Measurements from ENCODE around the gene MAST4.

Gene MAST4

DNA sequence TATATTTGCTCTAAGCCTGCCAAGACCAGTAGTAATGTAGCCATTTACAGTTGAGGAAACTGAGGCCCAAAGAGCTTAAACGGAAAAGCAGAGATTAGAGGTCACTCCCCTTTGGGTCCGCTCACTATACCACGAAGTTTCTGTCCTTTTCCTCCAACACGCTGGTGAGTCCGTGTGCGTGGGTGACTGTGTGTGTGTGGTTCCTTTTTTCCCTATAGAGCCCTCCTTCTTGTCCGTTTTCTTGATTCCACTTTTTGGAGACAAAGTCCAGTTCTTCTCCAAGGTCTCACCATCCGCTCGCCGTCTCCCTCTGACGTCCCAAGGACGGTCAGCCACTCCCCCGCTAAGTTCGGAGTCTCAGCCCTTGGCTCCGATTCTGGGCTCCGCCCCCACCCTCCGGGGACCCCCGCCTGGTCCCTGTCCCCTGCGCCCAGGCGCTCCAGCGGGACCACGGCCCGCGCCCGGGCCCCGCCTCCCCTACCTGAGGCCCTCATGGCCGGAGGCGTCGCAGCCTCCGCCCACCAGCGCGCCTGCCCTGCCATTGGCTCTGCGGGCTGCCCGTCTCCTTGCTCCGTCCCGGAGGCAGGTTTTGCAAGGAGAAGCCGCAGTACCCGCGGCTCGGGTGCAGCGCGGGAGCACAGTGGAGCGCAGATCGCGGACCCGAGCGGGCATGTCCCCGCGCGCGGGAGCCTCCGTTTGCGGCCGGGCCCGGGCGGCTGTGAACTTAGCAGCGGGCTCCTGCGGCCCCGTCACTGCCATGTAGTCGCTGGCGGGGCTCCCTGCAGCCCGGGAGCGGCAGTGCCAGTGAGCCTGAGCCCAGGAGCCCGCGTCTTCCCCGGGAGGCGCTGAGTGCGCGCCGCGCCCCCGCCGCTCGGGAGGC, at the start of gene MAST4:
Gene MAST4 (plus strand): TSS at position 638 of the 880 bp plus-strand sequence. CDS start 263 bp downstream, outside the sequence.
- DNase-seq (ENCODE audit: low read depth in 2 of 2), result no peak

DNA sequence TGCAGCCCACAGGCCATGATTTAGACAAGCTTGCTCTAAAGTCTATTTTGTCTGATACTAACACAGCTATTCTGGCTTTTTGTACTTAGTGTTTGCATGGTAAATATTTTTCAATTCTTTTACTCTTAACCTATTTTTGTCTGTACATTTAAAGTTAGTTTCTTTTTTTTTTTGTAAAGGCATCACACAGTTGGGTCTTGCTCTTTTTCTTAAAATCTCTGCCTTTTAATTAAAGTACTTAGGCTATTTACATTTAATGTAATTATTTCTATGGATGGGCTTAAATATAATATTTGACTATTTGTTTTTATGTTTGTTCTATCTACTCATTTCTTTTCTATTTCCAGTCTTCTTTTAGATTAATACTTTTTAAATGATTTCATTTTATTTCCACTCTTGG, 49.7 kb upstream of the MAST4 start:
- DNase-seq (ENCODE audit: low read depth in 2 of 2), result no peak

DNA sequence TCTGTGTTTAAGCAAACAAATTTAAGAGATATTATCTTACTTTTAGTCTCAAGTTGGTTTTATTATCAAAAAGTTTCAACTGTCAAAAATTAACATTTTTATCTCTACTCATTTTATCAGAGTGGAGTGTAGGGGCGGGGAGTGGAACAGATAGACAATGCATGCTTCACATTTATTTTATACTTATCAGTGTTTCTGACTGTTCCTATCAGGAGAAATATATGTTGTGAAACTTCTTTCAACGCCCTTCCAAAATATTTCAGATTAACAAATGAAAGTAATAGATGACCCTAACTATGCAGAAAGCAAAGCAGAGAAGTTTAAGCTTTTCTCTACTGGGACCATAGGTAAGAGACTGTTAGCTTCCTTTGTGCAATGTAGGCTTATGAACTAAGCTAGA, 44.9 kb upstream of the MAST4 start:
- DNase-seq (ENCODE audit: low read depth in 2 of 2), result no peak

DNA sequence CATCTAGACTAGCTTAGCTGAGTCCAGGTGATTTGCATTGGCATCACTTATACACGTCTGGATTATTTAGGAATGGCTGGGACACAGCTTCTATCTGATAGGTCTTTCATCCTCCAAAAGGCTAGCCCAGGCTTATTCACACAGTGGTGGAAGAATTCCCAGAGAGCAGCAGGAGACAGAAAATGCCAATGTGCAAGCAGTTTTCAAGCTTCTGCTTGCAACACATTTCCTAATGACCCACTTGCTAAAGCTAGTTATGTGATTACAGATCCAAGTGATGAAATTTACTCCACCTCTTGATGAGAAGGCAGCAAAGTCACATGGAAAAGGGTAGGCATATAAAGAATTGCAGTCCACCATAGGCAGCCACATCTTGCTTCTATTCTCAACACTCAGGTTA, 44.2 kb upstream of the MAST4 start:
- DNase-seq (ENCODE audit: low read depth in 2 of 2), result no peak

DNA sequence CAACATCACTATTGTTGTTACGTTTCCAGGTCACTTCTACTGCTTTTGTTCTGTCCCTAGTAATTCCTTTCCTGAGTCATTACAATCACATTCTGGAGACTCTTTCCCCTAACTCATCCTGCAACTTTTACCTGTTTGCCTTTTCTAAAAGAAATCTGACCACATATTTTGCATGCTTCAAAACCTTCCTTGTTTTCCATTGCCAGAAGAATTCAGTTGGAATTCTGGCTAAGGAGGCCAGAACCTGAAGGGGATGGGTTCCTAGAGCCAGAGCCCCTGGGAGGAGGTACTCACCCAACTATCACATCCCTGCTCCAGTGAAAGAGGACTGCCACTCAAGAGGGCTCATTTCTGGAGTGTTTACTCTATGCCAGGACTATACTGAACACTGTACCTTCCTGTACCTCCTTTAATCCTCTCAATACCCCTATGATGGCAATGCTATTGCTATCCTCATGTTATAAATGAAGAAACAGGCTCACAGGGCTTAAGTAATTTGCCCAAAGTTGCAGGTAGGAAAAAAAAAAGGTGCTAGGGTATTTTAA, 42.8 kb upstream of the MAST4 start:
- DNase-seq (ENCODE audit: low read depth in 2 of 2), result no peak

DNA sequence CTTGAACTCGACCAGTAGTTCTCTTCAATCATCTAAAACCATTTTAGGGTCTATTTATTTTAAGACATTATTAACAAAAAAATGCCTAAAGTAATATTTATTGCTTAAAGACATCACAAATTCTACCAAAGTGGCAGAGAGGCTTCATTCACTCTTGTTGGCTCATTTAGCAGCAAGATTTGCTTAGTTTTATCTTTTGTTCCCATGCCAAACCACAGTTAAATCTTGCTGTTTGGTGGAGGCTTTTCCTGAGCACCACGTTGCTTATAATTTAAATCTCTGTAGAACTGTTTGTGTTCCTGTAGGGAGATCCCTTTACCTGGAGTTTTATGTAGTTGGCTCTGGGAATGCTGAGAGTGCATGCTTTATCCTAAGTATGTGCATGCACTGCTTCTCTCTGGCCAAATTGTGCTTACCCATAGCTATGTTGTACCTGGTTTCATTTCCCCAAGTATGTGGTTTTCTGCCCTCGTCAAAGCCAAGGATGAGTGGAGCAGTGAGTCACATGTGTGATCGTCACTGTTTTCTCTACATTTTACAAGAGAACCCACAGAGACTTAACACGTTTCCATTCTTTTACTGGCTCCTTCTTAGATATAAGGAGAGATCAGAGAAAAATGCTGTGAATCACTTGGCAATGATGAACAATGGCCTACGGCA, 42.1 kb upstream of the MAST4 start:
- DNase-seq (ENCODE audit: low read depth in 2 of 2), result no peak

DNA sequence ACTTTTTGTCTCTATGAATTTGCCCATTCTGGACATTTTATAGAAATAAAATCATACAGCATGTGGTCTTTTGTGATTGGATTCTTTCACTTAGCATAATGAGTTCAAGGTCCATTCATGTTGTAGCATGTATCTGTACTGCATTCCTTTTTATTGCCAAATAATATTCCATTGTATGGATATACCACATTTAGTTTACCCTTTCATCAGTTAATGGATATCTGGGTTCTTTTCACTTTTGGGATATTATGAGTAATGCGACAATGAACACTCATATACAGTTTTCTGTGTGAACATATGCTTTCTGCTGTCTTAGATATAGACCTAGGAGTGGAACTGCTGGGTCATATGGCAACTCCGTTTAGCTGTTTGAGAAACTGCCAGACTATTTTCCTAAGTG, 41.3 kb upstream of the MAST4 start:
- DNase-seq (ENCODE audit: low read depth in 2 of 2), result no peak

DNA sequence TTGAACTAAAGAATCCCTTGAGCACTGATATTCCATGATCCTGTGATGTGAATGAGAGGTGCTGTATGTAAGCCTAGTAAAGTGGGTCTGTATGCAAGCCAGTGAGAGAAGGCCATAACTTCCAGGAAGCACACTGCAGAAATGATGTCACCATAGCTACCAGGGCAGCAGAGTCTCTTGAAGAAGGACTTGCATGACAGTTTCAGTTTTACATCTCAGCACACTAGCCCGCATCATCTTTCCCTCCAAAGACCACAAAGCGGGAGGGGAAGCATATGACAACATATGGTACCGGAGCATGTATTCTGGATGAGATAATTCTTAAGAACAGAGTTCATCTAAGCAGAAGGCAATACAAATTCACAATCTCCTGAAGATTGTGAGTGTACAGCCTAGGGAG, 37.6 kb upstream of the MAST4 start:
- DNase-seq (ENCODE audit: low read depth in 2 of 2), result no peak

DNA sequence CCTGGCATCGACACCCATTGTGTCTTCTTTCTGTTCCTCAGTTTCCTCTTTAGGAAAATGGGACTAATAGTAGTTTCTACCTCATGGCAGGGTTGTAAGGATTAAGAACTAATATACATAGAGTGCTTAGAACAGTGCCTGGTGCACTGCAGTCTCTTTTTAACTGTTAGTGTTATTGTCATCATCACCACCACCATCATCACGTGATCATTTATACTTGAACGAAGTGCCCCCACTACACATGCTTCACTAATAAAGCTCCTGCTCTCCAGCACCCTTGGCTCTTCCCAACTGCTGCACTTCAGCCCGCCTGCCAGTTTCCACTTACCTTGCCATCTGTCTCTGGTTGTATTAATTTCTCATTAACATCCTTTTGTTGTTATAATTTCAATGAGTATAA, 35.8 kb upstream of the MAST4 start:
- DNase-seq (ENCODE audit: low read depth in 2 of 2), result no peak

DNA sequence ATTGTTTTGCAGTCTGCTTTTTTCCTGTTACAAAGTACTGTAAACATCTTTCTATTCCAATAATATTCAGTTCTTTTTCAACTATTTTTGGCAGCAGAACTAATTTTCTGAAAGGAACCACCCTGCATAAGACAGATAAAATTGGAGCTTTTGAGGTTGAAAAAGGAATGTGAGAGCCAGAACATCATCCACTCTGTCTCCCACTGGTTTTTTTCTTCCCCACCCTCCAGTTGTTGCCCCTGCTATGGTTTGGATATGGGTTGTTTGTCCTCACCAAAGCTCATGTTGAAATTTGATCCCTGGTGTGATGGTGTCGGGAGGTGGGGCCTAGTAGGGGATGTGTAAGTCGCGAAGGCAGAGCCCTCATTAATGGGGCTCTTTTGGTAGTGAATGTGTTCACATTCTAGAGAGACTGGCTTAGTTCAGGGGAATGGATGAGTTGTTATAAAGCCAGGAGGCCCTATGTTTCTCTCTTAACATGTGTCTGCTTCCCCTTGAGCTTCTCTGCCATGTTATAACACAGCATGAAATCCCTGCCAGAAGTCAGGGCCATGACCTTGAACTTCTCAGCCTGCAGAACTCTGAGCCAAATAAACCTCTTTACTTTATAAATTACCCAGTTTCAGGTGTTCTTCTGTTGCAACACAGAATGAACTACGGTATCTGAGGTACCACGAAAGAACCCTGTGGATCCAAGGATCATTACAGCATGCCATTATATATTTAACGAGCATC, 34.8 kb upstream of the MAST4 start:
- DNase-seq (ENCODE audit: low read depth in 2 of 2), result no peak

DNA sequence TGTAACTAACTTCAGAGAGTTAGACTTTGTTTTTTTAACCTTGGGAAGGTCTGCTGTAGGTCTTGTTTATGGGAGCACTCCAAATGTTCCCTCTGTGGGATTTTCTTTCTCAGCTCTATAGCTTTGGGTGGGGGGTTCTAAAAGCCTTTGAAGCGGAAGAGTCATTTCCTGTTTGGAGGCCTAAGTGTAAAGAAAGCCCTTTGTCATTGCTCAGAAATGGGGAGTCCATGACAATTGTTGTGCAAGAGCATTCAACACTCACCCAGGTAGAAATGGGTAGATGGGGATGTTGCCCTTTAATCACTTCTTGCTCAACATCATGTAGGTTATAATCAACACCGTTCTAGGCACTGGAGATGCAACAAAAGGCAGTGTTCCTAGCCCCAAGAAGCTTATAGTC, 30.3 kb upstream of the MAST4 start:
- DNase-seq (ENCODE audit: low read depth in 2 of 2), result no peak

DNA sequence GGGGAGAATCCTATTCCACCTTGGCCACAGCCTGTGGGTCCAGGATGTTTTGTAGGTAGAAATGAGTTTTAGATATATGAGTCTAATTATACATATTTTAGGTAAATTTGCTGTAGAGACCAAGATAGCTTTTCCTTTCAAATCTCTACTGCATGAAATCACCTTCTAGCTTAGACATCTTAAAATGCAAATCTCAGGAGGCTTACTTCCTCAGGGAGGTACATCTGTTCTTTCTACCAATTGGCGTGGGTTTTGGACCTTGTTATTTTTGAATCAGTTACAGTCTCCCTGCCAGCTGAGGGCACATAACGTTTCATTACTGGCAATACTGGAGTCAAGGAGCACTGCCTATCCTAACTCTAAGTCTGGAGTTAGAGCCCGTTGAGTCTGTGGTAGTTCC, 28.7 kb upstream of the MAST4 start:
- no peak for DNase-seq (ENCODE audit: low read depth in 2 of 2)

DNA sequence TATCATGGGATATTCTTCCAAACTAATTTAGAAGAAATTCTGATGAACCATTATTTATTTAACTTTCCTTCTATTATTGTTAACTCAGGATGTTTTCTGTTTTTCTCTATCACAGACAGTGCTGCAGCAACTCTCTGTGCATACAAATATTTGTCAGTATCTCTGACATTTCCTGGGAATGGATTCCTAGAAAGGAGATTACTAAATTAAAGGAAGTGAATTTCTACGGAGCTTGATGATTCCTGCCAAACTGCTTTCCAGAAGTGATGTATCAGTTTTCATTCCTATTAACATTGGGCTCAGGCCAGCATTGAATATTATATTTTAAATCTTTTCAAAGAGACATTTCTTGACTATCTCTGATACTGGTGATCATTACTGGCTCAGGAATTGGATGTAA, 26.0 kb upstream of the MAST4 start:
- DNase-seq (ENCODE audit: low read depth in 2 of 2), result no peak

DNA sequence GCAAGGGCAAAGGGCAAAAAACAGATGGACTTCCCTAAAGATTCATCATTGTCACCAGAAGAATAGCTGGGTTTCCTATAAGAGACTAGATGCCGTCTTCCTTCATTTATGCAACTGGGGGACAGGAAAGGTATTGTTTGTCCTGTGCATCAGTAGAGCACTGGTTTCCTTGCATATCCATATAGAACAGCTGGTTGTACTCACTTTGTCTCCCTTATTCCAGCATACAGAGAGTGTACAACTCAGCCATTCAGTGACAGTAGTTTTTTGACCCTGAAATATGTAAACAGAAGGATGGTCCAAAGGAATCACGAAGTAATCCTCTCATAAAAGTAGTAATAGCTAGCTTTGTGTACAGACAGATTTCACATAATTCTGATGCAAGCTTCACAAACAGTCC, 22.5 kb upstream of the MAST4 start:
- no peak for DNase-seq (ENCODE audit: low read depth in 2 of 2)

DNA sequence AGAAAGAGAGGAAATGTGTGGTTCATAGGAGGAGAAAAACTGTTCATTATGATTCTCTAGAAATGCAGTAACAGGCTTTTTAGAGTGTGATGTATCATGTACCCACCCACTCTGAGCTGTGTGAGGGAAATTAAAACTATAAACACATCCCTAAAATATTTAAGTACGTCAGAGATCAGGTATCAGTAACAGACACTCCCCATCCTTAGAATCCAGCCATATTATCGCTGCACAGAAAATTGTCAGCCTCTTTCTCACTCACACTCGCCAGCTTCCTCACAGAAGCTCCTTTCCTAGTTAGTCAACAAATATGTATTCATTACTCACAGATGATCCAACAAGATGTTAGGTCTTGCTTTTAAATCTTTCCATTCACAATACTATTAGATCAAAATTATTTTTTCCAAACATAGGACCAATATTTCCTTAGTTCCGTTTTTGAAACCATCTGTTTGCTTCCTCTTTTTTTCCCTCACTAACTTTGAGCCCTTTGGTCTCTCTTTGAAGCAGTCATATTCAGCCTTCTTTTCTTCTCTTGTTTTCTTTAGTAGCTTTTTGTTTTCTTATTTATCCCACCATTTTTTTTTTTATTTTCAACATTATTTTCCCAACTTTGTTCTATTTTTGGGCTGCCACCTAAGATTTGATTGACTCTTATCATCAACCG, 13.6 kb upstream of the MAST4 start:
- no peak for DNase-seq (ENCODE audit: low read depth in 2 of 2)

DNA sequence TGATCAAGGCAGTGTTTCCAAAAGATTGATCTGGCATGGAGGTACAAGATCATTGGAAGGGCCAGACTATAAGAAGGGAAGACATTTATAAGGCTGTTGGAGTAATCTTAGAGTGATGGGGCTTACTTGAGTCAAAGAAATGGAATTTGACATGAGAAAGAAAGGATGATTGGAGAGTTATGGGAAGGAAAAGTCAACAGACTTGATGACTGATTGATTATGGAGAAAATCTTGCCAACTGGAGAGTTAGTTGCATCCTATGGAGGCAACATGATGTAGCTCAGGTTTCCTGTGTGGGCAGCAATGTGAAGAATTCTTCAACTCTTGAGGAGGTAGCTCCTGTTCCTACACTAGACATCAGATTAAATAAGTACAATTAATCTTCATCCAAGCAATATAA, 10.9 kb upstream of the MAST4 start:
- DNase-seq (ENCODE audit: low read depth in 2 of 2), result no peak

DNA sequence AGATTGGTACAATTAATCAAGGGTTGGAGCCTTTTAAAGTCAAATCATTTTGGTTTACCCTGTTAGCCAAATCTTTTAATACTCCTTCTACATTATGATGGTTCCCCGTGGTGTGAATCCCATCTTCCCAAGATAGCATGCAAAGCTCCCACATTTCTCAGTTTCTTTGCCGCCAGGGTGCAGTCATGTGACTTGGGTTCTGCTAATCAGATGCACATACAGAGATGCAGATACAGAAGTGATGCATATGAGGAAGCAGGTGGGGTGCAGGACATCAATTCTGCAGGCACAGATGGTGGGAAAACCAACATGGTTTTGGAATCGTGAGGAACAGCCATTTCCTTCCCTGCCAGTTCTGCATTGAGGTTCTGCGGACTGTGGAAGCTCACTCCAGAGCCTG, 8.4 kb upstream of the MAST4 start:
- no peak for DNase-seq (ENCODE audit: low read depth in 2 of 2)

DNA sequence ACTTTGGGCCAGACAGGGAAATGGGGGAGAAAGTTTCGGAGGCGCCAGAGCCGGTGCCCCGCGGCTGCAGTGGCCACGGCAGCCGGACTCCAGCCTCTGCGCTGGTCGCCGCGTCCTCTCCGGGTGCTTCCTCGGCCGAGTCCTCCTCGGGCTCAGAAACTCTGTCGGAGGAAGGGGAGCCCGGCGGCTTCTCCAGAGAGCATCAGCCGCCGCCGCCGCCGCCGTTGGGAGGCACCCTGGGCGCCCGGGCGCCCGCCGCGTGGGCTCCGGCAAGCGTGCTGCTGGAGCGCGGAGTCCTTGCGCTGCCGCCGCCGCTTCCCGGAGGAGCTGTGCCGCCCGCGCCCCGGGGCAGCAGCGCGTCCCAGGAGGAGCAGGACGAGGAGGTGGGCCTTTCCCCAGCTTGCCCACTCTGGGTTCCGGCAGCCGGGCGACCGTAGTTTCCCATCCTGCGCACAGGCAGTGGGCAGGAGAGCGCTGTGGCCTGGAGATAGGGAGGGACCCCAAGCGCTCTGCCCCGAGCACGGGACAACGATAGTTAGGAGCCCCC, 516 bp downstream of the MAST4 start:
- no peak for DNase-seq (ENCODE audit: low read depth in 2 of 2)

DNA sequence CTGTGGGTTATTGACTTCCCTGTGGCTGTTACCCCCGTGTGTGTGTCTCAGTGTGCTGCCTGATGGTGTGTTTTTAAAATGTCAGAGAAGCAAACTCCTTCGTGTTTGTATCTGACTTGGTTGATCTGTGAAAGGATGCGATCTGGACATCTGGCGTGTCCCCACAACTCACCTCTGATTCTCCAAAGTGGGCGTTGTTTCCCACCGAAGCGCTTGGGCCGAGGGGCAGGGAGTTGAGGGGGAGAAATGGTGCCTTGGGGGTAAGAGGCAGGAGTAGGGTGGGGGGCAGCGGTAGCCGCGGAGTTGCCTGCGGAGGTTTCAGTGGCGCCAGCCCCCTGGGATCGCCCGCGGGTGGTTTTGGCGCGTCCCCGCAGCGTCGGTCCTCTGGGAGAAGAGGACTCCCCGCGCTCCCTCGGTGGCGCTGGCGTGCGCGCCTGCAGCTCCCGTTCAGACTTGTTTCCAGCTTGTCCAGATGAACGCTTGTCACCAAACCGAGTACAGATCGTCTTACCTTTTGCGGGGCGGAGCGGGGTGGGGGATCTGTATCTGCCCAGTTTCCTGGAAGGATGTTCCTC, 1.1 kb downstream of the MAST4 start:
- DNase-seq (ENCODE audit: low read depth in 2 of 2), result no peak

DNA sequence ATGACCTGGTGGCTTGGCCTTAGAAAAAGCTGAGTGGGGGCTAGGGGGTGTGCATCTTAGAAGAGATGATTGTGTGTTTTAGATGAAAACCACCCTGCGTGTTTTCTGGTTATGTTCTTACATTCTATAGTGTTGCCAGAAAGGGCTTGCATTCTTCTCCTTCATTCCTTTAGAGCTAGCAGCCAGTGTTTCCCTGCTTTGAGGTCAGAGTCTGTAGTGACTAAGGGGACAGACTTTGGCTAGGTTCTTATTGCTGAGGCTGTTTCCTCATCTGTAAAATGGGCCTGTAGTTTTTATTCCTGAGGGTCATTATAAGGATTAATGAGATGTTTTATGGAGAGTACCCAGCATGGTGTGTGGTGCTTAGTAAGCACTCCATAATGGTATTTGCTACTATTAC, 6.4 kb downstream of the MAST4 start:
- no peak for DNase-seq (ENCODE audit: low read depth in 2 of 2)

DNA sequence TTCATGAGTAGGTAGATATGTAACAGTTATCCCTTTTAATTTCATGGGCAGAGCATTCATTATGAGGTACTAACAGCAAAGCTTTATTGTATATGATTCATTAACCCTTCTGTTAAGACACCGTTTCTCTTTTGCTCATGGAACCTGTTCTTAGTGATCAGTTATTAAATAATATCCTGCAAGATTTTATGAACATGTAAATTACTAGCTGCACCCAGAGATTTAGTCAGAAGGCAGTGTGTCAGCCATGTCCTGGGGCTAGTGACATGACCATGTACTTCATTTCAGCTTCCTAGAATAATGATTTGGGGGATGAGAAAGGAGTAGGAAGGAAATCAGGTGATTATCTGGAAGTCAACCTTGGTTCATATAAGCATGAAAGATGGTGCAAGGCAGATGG, 7.0 kb downstream of the MAST4 start:
- no peak for DNase-seq (ENCODE audit: low read depth in 2 of 2)
